GM18873 (cell line): ENCODE data around the gene CABP2.
"Not testable (repeated sequence)": the region's sequence is repeated elsewhere in the genome, so short reads cannot be mapped to it uniquely, and the experiment has no call there.

Experiments
- ATAC-seq: cut with Tn5 transposase; IDR thresholded peaks from one replicate; pipeline ENCODE4 v1.9.1; 2021; ENCODE audit warnings: mild to moderate bottlenecking, moderate library complexity, moderate number of reproducible peaks; ENCODE audit not compliant: unreplicated experiment, low FRiP score

Gene CABP2

DNA sequence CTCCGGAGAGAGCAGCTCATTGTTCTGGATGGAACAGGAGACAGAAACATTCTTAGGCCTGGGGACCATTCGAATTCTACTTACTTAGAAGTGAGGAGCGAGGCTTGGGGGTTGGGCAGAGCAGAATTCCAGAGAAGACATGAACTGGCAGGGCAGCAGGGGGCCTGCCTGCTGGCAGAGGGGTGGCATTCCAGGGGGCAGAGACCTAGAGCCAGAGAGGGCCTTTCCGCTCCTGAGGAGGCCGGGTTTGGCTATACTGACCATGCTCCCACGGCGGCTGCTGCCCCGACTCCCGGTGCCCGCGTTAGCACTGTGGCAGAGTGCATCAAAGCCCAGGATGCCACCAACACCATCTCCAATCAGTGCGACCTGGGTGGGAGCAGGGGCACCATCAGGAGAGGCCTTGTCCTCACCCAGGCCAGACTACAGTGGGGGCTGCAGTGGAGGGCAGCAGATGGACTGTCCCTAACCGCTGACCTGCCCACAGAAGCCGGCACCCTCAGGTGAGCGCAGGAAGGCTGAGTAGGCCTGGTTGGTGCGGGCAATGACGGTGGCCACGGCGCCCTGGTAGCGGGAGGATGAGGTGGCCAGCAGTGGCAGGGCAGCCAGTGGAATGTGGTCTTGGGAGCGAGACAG is 25.5 kb downstream of the CABP2 start:
- ATAC-seq: no peak

DNA sequence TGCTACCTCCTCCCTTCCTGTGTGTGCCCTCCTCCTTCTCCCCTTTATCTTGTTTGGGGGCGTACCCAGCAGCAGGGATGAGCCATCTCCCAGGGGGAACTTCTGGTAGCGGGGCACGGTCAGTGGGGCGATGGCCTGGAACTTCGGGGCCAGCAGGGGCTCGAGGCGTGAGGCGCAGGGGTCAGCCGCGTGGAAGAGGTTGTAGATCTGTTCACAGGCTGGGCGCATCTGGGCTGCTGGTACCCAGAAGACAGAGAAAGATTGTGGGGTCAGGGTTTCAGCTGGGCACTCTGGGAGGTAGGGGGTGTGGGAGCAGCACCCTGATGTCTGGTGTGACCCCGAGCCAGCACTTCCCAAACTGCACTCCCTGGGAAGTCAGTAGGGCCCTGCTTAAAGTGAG is 27.1 kb downstream of the CABP2 start:
- ATAC-seq: no peak

DNA sequence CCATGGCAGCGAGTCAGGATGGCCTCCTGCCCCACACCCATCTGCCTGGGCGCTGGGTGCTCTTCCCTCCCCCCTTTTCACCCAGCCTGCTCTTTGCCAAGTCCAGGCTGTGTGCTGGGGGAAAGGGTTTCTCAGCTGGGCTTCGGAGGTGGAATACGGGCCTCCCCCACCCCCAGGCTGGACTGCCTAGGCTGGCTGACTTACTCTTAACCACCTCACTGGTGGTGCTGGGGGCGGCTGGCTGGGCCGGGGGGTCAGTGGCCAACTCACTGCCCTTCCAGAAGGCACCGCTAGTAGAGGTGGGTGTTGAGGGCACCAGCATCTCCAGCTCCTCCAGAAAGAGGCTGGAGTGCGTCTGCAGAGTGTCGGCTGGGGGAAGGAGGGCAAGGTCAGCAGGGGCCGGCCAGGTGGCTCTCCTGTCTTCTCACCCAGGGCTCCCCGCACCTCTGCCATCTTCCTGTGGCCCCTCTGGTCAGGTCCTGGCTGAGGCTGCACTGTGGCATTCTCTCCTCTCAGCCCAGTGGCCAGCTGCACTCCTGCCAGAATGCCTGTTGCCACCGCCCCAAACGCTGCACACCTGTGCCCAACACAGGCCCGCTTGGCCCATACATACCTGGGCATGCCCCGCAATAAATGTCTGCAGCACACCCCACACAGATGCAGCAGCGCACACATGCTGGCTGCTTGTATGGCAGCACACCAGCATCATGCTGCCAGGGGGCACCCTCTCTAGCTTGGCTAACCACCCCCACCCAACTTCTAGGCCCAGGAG is 27.8 kb downstream of the CABP2 start:
- ATAC-seq: no peak

DNA sequence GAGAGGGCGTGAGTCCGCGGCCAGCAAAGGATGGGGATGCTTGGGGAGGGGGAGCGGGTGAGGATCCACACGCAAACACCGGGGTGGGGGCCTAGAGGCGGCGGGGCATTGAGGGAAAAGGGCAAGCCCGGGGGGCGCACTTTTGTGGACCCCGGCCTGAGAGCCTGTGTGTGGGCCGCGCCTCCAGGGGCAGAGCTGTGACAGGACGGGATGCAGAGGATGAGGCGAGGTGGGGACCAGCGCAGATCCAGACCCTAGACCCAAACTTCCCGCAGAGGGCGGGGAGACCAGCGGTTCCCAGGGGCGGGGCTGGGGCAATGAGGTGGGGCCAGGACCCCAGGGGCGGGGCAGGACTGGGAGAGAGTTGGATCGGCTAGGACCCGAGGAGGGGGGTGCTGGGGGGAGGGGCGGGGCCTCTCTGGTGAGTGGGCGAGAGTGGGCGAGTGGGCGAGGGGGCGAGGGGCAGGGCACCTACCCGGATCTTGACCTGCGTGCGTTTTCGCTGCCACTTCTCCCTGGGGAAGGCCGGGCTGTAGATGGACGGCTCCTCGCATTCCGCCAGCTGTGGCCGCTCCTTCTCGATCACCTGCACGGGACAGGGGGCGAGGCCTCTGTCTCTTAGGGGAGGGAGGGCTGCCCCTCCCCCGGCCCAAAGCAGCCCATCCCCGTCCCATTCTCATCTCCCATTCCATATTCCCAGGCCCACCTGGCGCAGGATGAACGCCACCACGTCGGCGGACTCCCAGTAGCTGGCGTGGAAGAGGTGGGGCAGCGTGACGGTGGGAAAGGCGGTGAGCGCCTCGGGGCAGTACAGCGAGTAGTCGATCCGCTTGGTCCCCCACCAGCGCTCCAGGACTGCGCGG is 28.6 kb downstream of the CABP2 start:
- ATAC-seq: no peak

DNA sequence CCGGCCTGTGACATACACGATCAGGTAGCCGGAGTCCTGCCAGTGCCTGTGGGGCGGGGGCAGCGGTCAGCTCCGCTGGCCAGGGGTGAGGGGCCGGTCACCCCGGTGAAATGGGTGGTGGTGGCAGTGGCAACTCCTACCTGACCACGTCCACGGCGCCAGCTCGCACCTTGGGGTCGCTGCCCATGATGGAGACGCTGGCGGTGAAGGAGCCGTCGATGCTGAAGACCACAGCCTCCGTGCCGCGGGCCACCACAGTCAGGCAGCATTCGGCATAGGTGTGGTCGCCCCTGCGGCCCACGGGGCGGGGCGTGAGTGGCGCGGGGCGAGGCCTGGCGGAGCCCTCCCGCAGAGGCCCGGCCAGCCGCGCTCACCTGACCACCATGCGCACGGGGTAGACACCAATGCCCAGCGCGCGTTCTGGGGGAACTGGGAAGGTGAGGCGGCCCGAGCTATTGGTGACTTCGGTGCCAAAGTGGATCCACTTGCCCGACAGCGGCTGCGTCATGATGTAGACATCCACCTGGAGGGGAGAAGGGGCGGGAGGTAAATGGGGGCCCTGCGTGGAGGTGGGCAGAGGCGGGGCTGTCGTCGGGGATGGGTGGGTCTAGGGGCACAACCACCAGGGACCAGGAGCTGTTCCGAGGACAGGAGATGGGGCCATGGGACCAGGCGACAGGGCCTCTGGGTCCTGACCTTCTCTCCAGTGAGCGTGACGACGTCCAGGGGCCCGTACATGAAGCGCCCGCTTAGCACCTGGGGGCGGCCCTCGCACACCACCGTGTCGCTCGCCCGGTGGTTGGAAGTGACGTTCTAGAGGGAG is 29.5 kb downstream of the CABP2 start:
- ATAC-seq: no peak

DNA sequence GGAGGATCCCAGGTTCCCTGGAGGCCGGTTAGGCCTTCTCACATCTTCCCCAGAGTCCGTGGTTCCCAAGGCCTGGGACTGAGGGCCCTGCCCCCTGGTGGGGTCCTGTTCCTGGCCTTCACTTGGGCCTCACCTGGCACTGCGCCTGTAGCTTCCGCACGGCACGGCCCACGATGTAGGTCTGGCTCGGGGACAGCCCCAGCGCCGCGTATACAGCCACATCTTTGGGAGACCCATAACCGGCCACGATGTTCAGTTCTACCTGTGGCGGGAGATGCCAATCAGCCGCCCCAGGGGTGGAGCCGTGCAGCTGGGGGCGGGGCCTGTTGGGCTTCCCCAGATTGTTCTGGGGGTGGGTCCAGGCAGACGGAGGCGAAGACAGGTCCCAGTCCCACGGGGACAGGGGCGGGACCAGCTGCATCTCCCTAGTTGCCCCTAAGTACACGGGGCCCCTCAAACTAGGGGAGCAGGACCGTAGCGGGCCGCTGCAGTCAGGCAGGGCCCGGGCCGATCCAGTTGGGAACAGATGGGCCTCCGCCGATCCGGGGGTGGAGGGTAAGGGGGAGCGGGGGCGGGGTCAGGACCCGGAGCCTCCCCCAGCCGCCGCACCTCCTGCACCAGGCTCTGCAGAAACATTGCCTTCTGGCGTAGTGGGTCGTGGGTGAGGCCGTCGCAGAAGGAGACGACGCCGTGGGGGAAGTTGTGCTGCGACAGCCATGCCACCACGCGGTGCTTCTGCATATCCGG is 30.3 kb downstream of the CABP2 start:
- no peak for ATAC-seq

DNA sequence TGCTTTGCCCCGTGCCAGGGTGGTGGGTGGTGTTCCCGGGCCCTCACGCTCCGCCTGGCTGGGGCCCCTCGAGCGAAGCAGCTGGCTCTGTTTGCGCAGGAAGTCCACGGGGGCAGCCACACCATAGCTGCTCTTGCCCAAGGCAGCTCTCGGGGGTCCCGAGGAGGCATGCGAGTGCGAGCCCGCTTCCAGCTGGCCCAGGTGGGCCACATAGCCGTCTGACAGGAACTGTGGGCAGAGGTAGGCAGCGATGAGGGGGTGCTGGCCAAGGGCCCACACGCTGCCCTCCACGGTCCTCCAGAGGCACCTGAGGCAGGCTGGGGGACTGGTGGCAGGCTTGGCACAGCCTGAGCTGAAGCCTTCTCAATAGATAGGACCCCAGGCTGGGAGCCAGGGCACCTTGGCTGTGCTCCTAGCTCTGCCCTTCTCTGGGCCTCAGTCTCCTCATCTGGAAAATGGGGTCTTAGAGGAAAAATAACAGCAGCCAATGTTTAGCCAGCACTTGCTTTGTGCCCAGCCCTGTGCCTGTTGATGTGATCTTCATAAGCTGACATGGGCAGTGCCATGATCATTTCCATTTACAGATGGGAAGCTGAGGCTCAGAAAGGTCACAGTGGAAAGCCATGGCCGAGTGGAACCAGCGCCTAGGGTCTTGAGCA is 31.0 kb downstream of the CABP2 start:
- ATAC-seq: no peak

DNA sequence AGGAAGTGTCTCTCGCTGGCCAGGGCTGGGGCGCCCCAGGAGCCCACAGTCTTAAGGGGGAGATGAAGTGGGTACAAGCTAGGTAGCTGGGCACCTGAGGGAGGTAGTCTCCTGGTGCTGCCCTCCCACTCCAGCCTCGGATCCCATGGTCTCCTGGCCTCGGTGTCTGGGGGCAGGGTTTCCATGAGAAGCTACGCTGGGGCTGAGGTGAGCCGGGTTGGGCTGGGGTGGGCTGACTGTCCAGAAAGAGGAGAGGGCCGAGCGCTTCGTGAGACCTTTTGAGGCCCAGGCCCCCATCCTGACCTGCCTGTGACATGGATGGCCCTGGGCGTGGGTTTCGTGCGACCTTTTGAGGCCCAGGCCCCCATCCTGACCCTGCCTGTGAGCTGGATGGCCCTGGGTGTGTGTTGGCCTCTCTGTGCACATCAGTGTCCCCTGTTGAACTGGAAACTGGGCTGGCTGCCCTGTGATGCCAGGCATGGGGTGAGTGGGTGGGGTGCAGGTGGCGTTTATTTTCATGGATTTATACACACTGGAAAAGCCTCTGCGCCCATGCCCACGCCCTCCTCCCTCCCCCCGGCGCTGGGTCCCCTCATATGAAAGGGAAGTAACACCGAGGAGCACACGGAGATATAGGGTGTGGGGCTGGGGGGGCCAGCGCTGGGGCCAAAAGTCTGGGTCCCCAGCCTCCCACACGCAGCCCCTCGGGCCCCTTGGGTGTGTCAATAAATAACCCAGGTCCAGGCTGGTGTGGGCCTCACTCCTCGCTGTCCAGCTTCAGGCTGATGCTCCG is 31.8 kb downstream of the CABP2 start:
- ATAC-seq: no peak

DNA sequence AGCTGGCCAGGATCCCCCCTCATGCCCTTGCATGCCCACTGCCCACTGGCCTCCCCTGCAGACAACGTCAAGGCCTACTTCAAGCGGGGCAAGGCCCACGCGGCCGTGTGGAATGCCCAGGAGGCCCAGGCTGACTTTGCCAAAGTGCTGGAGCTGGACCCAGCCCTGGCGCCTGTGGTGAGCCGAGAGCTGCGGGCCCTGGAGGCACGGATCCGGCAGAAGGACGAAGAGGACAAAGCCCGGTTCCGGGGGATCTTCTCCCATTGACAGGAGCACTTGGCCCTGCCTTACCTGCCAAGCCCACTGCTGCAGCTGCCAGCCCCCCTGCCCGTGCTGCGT is 32.5 kb downstream of the CABP2 start:
- no peak for ATAC-seq

DNA sequence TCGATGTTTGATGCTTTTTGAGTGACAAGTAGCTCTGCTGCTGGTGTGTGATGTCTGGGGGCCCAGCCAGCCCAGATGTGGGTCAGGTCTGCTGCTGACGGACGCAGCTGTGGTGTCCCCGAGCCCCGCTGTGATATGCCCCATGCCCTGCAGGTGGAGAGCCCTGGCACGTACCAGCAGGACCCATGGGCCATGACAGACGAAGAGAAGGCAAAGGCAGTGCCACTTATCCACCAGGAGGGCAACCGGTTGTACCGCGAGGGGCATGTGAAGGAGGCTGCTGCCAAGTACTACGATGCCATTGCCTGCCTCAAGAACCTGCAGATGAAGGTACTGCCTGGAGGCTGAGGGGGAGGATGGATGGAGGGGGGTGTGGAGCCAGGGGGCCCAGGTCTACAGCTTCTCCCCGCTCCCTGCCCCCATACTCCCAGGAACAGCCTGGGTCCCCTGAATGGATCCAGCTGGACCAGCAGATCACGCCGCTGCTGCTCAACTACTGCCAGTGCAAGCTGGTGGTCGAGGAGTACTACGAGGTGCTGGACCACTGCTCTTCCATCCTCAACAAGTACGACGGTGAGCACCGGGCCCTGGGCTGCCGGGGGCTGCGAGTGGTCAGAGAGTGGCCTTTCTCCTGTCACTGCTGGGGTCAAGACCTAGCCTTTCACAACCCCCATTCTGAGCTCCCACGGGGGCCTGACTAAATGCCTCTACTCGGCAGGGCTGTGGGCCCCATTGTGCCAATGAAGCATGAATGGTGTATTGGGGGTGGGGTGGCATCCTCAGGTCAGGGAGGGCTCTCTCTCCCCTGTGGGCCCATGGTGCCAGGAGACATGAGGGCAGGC is 33.1 kb downstream of the CABP2 start:
- no peak for ATAC-seq

DNA sequence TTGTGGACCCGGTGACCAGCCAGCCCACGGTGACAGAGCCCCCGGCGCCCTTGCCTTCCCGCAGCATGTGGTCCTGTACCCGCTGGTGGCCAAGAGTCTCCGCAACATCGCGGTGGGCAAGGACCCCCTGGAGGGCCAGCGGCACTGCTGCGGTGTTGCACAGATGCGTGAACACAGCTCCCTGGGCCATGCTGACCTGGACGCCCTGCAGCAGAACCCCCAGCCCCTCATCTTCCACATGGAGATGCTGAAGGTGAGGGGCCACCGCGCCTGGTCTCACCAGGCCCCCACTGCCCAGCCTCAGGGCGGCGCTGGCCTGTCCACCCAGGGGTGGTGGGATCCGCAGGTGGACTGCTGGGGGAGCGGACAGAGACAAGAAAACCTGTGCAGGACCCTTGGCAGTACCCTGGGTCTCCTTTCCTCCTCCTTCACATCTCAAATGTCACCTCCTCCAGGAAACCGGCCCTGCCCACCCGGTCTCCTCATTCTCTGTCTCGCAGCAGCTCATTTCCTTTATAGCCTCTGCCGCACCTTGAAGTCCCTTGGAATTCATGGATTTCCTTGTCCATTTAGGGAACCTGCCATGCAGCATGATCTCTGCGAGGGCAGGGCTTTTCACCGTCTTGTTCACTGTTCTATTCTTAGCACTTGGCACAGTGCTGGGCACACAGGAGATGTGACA is 33.9 kb downstream of the CABP2 start:
- no peak for ATAC-seq

DNA sequence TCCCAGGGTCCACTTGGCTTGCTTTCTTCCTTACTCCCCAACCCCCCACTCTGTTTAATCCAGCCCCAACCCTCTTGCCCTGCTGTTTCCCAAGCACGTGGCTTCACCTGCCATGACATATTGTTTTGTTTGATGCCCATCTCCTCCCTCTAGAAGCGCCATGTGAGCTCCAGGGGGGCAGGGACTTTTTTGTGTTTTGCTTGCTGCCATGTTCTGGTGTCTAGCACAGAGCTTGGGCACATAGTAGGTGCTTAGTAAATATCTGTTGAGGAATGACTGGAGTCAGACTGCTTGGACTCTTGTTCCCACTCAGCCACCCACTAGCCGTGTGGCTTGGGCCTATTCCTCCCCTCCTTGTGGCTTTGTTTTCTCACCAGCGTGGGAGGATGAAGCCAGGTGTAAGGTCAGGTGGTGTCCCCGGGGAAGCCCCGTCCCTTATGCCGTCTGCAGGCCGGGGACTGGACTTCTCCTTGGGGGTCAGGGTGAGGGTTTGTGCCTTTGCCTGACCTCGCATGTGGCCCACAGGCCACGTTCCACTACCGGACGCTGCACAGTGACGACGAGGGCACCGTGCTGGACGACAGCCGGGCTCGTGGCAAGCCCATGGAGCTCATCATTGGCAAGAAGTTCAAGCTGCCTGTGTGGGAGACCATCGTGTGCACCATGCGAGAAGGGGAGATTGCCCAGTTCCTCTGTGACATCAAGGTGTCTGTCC is 36.6 kb downstream of the CABP2 start:
- ATAC-seq: no peak

DNA sequence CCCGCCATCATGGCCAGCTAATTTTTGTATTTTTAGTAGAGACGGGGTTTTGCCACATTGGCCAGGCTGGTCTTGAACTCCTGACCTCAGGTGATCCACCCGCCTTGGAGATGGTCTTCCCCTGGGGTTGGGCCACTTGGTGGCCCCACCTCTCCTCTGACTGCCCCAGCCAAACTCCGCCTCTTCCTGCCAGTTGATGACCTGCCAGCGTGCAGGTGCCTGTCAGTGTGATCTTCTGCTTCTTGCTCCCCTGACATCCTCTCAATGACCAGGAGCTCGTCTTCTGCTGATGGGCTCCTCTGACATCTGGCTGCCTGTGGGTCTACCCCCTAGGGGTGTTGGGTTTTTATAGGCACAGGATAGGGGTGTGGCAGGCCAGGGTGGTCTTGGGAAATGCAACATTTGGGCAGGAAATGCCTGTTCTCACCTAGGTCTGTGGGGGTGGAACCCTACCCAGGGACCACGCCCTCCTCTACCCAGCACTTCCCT is 37.3 kb downstream of the CABP2 start:
- not testable (repeated sequence) for ATAC-seq

DNA sequence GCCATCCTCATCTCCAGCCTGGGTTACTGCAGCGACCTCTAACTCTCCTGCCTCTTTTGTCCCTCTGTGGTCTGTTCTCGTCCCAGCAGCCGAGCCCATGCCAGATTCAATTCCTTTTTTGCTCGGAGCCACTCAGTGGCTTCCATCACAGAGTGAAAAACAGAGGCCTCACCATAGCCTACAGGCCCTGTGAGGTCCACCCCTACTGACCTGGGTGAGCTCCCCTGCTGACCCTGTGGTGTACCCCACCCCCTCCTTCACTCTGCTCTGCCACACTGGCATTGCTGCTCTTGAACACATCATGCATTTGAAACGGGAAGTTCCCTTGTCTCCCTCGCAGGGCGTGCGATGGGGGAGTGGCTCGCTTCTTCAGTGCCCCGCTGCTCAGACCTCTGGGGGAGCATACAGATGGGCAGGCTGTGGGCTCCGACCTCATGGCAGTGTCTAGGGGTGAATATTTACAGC is 38.4 kb downstream of the CABP2 start:
- no peak for ATAC-seq

DNA sequence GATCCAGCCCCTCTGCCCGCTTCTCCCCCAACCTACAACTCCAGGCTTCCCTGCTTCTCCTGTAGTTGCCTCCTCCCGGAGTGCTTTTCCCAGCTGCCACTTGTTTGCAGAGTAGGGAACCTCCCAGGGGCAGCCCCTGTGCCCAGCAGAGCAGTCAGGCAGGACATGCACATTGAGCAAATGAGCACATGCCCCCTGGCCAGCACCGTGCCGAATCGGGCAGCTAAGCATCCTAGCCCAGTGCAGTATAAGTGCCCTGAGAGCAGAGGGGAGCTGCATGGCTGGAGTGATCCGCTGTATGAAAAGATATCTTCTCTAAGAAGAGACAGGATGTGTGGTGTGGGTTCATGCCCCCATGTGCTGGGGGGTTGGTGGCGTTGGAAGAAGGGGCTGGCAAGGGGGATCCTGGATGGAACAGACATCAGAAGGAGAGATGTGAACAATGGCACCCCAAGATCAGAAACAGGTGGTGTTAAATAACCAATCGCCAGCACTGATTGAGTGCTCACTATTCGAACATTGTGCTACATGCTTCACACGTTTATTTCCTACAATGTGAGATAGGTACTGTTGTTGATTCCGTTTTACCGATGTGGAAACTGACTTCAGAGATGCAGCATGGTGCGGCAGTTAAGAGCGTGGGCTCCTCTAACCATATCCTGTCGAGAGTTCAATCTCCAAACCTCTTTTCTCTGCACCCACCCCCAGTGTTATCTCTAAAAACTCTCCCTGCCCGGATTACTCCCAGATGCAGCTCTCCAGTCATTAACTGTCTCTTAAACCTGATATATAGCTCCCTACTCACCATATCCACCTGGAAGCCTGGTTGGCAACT is 39.2 kb downstream of the CABP2 start:
- ATAC-seq: no peak
